Measurements from ENCODE around the gene SH3PXD2A.

Gene SH3PXD2A

GRCh38 chr10:103605359-103606096 is 249.8 kb downstream of the SH3PXD2A start:
- DNase-seq (ENCODE audit: low read depth in 3 of 3) = peak in 2 of 3 experiments; percentile 20 to 30

DNA sequence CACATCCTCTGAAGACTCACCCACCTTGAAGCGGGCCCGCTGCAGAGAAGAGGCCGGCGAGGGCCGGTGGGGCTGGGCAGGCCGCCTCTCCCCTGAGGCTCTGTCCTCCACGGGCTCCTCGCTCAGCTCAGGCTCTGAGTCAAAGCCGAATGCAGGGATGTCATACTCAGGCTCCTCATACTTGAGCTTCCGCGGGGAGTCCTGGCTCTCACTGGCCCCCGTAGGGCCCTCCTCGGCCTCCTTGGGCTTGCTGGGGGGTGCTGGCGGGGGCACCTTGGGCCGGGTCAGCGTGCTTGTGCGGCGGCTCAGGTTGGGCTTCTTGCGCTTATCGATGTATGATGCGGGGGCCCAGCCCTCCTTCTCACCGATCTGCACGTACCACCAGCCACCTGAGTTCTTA is 252.0 kb downstream of the SH3PXD2A start:
- no peak for DNase-seq (ENCODE audit: low read depth in 3 of 3)

- DNase-seq (ENCODE audit: low read depth in 3 of 3) = no peak
These were observed 252.6 kb downstream of the SH3PXD2A start for GRCh38 chr10:103602852-103603155.

DNA sequence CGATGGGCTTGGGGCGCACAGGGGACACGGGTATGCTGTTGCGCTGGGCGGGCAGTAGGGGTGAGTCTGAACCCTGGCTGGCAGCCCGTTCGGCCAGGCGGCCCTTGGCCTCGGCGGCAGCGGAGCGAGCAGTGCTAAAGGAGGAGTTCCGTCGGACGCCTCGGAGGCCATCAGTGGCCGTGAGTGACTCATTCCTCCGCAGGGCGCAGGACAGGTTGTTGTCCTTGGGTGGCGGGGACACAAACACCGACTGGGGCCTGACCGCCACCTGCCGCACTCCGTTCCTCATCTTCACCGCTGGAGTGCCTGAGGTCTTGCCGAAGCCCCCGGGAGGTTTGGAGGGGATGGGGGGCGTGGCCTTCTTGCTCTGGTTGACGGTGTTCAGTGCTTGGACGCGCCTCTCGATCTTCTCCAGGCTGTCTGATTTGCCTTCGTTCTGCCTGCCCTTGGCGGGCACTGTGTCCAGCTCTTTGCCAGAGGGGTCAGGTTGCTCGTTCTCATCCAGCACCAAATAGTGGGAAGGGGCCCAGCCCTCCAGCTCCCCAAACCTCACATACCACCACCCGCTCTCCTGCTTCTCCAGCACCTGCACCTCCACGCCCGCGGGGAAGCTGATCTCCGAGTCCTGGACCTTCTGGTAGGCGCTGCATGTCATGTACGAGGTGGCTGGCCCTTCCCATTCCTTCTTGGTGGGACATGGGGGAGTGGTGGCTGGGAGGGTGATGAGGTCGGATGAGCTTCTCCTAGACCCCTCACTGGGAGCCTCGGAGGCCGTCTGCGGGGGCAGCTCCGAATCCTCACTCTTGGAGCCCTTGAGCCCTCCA is 253.1 kb downstream of the SH3PXD2A start:
- no peak for DNase-seq (ENCODE audit: low read depth in 3 of 3)

- DNase-seq (ENCODE audit: low read depth in 3 of 3) = no peak
These were observed 254.3 kb downstream of the SH3PXD2A start for GRCh38 chr10:103600956-103601569.

DNA sequence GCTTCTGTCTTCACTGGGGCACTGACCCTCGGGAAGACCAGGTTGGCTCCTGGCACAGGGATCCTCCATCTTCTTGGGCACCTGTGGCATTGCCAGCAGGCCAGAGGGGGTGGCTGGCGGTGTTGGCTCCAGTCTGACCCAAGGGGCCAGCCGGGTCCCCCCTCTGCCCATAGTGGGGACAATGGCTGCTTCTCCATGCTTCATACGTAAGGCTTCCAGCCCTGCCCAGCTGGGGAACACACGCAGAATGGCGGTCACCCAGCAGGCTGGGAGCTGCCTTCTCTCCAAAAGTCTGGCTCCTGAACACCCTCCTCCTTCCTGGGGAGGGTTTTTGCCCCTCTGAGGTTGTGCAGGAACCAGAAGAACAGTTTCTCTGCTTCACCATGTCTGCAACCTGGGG is 255.1 kb downstream of the SH3PXD2A start:
- DNase-seq (ENCODE audit: low read depth in 3 of 3) = no peak

- no peak for DNase-seq (ENCODE audit: low read depth in 3 of 3)
These were observed 255.5 kb downstream of the SH3PXD2A start for GRCh38 chr10:103599907-103600306.

- DNase-seq (ENCODE audit: low read depth in 3 of 3) = no peak
These were observed 256.2 kb downstream of the SH3PXD2A start for GRCh38 chr10:103599211-103599610.

DNA sequence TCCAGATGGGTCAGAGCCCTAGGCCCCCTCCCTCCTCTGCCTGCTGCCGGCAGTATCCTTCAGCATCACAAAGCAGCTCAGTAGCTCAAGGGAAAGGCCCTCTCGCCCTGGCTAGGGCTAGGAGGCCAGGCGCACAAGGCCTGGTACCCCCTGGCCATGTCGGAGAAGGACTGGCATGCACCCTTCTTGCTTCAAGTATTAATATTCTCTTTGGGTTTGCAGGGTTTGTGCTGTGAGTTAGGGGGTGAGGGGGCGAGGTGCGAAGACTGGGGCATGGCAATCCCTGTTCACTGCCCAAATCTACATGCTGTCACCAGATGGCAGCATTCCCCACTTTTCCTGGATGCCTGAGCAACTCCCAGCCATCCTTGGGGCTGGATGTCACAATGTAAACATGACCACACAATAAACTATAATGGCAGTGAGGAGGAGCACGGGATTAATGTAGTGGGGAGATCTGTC is 256.7 kb downstream of the SH3PXD2A start:
- DNase-seq (ENCODE audit: low read depth in 3 of 3) = peak in 1 of 3 experiments; percentile 11

DNA sequence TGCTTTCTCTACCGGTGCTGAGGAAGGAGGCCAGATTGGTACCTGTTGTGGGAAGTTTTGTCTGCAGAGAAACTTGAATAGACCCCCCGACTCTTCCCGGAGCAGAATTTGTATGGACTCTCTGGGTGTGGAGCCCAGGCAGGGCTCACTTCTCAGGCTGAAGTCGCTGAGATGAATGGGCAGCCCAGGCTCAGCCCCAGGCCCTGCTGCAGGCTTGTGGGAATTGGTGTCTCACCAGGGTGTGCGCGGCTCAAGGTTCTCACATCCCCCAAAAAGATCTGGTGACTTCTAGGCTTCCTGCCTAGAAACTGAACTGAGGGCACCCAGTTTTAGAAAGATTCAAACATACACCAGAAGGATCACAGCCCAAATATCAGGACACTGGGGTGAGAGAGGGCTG is 258.4 kb downstream of the SH3PXD2A start:
- DNase-seq (ENCODE audit: low read depth in 3 of 3) = no peak

DNA sequence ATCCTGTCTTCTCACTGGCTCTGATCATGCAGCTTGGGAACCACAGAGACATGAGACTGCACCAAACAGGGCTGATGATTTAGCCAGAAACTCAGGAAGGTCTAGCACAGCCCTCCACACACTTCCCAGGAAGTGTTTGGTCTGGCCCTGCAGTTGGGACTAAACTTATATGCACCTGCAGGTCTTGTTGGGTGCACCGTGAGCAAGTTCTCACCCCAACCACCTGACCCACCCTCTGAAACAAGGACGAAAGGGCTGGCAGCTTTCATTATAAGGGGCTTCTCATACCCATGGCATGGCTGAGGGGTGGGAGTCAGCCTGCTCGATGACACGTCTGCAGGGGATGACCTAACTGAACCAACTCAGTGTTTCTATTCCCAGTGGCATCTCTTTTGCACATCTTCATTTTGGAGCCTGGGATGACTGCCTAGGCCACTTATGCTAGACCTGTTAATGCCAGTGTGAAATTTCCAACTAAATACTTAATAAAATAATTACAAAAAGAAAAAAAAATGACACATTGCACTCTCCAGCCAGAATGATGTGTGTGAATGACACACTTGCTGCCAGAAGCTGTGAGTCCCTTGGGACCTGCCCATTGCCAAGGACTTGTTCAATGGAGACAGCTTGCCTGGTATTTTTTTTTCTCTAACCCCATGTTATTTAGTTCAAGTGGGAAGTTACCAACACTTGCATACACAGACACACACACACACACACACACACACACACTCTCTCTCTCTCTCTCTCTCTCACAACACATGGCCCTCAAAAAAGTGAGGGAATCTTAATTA is 259.2 kb downstream of the SH3PXD2A start:
- no peak for DNase-seq (ENCODE audit: low read depth in 3 of 3)

GRCh38 chr10:103593022-103593570 is 262.3 kb downstream of the SH3PXD2A start:
- DNase-seq (ENCODE audit: low read depth in 3 of 3) = no peak

DNA sequence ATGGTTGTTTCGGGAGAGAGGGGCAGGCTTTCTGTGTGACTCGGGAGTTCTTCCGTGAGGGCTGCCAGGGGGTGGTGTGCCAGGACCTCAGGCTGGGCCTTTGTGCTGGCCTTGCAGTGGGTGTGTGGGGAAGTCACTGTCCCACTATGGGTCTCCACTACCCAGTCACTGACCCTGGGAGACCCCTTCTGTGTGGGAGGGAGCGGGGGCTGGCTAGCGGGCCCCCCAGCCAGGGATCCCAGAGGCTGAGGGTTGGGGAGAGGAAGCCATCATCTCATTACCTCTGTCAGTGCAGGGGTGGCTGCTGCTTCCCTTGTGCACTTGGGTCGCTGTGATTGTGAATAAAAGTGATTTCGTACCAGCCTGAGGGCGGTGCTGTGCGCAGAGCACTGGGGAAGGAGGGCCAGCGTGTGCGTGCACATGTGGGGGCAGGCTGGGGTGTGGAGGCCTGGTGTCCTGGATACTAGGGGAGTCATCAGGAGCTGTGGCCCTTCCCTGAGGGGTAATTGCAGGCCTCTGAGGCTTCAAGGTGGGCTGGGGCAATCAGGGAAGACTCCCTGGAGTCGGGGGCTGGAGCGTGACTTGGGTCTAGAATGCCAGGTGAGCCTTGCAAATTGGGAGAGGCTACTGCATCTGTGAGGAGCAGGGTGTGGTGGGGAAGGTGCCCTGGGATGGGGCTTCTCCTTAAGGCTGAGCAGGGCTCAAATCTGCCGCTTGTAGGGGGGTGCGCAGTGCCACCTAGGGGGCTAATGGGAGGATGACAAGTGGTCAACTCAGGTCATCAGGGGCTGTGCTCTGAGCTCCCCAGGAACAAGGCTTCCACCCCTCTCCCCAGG is 263.0 kb downstream of the SH3PXD2A start:
- peak in 2 of 3 experiments; percentile 21 to 44 for DNase-seq (ENCODE audit: low read depth in 3 of 3)

- no peak for DNase-seq (ENCODE audit: low read depth in 3 of 3)
These were observed 264.6 kb downstream of the SH3PXD2A start for GRCh38 chr10:103590744-103591291.

- no peak for DNase-seq (ENCODE audit: low read depth in 3 of 3)
These were observed 265.3 kb downstream of the SH3PXD2A start for GRCh38 chr10:103590060-103590459.

DNA sequence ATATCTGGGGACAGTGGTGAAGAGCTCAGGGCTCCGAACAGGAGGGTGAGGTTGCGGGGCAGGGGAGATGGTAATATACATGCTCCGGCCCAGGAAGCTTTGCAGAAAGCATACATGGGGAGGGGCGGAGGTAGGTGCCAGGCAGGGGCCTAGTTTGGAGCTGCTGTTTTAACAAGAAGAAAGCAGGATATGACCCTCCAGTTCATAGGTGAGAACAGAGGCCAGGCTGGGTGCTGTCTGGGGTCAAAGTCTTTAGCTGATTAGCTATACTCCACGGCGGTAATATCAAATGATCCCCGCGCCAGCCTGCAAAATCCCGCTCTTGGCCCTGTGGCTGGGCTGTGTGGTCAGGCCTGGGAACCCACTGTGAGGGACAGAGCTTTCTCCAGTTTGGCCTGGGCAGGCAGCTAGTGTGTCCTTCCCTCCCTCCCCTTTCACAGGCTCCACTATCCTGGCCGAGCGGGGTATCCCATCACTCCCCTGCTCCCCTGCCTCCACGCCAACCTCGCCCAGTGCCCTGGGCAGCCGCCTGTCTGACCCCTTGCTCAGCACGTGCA is 266.2 kb downstream of the SH3PXD2A start:
- DNase-seq (ENCODE audit: low read depth in 3 of 3) = no peak

GRCh38 chr10:103587073-103587472 is 268.3 kb downstream of the SH3PXD2A start:
- no peak for DNase-seq (ENCODE audit: low read depth in 3 of 3)

DNA sequence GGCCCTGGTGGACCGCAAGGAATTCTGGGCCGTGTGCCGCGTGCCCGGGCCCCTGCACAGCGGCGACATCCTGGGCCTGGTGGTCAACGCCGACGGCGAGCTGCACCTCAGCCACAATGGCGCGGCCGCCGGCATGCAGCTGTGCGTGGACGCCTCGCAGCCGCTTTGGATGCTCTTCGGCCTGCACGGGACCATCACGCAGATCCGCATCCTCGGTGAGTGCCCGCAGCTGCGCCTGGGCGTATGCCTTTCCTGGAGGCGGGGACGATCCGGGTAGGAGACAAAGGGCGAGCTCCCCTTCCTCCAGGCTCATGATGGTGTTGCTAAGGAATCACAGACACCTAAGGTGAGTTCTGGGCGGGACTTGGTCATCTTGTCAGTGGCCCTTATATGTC is 270.4 kb downstream of the SH3PXD2A start:
- DNase-seq (ENCODE audit: low read depth in 3 of 3) = no peak

DNA sequence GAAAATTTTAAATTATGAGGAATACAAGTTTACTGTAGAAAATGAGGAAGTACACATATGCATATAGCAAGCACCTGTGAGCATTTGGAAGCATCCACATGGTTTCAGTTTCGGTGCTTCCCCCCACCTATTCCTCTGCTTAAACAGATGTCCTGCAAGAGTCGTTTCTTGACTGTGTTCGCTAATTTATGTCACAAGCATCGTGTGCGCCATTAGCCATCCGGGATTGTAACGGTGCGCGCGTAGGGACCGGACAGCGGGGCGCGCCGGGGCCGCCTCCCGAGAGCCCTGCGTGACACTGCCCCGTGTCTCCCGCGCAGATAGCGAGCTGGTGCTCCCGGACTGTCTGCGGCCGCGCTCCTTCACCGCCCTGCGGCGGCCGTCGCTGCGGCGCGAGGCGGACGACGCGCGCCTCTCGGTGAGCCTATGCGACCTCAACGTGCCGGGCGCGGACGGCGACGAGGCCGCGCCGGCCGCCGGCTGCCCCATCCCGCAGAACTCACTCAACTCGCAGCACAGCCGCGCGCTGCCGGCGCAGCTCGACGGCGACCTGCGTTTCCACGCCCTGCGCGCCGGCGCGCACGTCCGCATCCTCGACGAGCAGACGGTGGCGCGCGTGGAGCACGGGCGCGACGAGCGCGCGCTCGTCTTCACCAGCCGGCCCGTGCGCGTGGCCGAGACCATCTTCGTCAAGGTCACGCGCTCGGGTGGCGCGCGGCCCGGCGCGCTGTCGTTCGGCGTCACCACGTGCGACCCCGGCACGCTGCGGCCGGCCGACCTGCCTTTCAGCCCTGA is 271.0 kb downstream of the SH3PXD2A start:
- peak; percentile 15 to 63 (median 31) for DNase-seq (ENCODE audit: low read depth in 3 of 3)
